ENCODE data around the gene TNFAIP8L3. TPM values are rescaled to one million over a fixed set of nuclear protein-coding genes. Genes with fewer than 3 reads are reported as not detected.

Gene TNFAIP8L3
- total RNA-seq (2022; extraction: Qiagen RNA extraction; ENCODE audit: low read depth), result 21.4 to 29.1 TPM (median 25.5 TPM) in 5 replicates

DNA sequence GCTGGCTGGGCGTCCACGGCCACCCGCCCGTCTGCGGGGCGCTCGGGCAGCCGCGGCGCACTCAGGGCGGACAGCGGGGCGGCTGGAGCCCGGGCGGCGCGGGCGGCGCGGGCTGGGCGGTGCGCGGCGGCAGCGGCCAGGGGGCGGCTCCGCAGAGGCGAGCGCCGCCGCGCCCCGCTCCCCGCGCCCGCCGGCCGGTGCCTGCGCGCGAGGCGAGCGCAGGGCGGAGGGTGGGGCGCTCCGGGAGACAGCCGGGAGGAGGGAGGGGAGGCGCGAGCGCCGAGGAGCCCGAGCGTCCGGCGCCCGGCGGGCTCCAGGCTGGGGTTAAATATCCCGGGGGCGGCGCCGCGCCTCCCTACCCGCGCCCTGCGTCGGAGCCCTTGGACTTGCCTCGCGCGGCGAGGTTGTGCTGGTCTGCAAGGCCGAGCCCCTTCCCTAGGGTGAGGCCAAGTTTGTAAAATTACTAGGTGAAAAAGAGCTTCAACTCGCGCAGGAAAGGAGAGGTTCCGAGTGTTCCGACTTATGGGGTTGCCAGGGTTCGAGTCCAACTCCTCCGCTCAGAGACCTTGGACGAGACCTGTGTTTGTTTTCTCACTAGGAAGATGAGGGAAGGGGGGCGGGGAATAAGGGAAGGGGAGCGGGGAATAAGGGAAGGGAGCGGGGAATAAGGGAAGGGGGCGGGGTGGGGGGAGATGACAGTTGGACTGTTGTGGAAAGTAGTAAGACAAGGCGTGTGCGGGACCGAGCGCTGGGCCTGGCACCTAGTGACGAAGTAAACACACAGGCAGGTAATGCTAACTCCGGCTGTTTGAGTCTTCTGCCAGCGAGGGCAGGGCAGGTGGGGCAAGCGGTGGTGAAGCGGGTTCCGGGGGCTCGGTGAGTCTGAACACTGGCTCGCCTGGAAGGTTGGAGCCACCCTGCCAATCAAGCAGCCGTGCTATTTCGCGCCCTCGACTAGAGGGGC is at the start of gene TNFAIP8L3:
Gene TNFAIP8L3 (minus strand): TSS at position 301 of the 964 bp plus-strand sequence. CDS start 311 bp downstream, outside the sequence.

Other genes with a start within 250 kb of the TNFAIP8L3 start
- 6.7 to 9.9 TPM (median 9.3 TPM) in 5 replicates for gene AP4E1, start 186.2 kb downstream of the TNFAIP8L3 start, total RNA-seq (2022; extraction: Qiagen RNA extraction; ENCODE audit: low read depth)
- 0.17 to 0.45 TPM (median 0.33 TPM) in 4 of 5 replicates, not detected in the other for gene CYP19A1, start 243.7 kb upstream of the TNFAIP8L3 start, total RNA-seq (2022; extraction: Qiagen RNA extraction; ENCODE audit: low read depth)
- gene GLDN, start 246.7 kb upstream of the TNFAIP8L3 start, total RNA-seq (2022; extraction: Qiagen RNA extraction; ENCODE audit: low read depth), result 0.03 to 0.10 TPM (median 0.08 TPM) in 3 of 5 replicates, not detected in the others